Right forelimb (tissue), 1 donor: Measurements from ENCODE around the gene RPP21.

ENCODE experiments used
- DNase-seq: peaks from one replicate; pipeline ENCODE4 v3.0.0-alpha.2; 2018

RPP21 gene

DNA sequence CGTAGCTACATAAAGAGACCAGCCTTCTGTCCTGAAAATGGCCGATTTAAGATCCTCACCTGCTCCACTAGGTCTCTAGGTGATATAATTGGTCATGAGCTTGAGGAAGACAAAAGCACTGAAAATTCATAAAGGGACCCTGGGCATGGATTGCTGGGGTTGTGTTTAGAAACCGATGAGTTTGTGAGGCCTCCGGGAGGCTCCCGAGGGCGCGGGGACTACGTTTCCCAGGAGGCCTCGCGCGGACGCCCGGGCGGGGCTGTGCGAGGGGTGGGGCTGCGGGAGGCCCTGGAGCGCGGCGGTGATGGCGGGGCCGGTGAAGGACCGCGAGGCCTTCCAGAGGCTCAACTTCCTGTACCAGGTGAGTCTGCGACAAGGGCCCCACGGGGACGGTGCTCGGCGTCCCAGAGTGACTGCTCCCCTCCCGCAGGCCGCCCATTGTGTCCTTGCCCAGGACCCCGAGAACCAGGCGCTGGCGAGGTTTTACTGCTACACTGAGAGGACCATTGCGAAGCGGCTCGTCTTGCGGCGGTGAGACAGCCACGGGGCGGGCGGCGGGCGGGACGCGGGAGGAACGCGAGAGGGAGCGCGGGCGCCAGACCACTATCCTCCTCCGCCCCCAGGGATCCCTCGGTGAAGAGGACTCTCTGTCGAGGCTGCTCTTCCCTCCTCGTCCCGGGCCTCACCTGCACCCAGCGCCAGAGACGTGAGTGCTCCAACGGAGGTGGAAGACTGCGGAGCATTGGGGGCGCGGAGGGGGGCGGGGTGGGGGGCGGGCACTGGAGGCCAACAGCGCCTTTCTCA lies at the start of gene RPP21:
RPP21 (plus strand) TSS at position 289 of the 804 bp plus-strand sequence; CDS start at position 305, 16 bp downstream.
- peak; percentile 90 for DNase-seq

DNA sequence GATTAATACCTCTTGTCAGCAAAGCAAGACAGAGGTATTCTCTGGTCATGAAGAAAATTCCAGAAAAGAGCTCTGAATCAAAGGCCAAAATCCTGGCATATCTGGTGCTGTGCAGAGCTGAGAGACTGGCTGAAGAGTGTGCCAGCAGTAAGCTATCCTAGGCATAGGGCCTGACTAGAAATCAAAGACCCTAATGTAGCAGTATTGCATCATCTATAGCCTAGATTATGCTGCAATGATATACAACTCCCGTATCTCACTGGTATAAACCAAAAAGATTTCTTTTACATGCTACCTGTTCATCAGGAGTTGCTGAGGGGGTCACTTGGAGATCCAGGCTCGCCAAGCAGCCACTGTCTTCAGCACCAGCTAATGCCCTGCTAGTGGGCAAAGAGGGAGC lies 49.1 kb upstream of the RPP21 start:
- DNase-seq: no peak

DNA sequence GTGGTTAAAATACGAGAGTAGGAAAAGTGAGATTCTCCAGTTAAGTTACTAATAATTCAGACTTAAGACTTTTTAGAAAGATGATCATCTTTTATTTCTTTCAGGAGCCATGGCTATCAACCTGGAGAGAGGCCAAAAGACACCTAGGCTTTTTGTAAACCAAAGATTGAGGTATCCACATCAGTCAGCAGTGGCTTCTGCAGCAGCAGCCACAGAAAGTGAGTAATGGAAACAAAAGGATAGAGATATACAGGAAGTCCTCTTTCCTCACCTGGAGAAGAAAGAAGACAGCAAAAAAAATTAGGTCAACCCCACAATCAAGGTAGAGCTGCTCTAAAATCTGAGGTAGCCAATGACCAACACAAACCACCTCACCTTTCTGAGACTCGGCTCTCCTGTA lies 41.0 kb upstream of the RPP21 start:
- DNase-seq: no peak

DNA sequence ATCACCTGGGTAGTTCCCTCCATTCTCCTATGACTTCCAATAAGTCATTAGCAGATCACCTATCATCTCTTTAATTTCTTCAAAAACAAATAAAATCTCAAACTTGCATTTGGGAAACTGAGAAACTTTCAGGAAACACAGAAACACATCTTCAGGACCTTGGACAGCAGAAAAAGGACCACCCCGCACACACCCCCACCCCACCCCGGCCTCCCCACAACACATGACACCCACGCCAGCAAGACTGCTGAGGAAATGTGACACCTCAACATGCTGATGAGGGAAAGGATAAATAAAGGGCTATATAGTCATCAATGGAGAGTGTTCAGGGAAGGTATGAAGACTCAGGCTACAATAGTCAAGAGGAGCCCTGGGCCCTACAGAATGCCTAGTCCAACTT lies 33.9 kb upstream of the RPP21 start:
- DNase-seq: no peak

- DNase-seq: no peak
These were observed 33.3 kb upstream of the RPP21 start for GRCh38 chr6:30311671-30312070.

- DNase-seq: no peak
These were observed 32.7 kb upstream of the RPP21 start for GRCh38 chr6:30312266-30312665.

DNA sequence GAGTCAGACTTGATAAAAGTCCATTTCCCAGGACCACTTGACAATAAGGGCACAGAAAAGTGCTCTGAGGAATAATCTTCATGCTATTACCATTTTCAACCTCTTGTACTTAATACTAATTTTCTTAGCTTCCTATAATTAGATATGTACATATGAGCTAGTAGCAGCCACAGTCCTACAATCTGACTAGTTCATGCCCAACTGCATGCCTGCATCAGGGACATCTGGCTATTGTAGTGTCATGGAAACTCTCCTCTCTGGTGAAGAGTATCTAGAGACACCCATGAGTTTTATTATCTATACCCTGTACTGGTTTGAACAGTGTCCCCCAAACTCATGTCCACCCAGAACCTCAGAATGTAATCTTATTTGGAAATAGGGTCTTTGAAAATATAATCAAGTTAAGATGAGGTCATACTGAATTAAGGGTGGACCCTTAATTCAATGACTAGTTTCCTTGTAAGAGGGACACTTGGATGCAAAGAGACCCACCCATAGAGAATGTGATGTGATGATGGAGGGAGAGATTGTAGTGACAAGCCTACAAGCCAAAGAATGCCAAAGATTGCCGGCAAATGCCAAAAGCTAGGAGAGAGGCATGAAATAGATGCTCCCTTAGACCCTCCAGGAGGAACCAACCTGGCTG lies 32.2 kb upstream of the RPP21 start:
- DNase-seq: no peak

DNA sequence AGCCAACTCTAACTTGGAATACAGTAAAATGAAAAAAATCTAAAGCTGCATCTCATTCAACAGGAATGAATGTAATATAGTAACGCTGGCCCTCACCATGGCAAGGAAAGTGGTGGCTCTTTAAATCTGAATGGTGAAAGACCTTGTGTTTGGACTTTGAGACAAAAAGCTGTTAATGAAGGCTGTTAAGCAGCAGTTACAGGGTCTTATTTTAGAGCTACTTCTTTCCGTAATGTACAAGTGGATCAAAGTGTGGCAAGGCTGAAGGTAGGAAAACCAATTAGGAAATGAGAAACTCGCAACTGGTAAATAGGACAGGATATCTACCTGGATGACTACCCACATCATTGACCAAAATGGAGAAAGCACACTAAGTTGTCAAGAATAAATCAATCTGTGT lies 29.8 kb upstream of the RPP21 start:
- no peak for DNase-seq

- DNase-seq: no peak
These were observed 26.9 kb upstream of the RPP21 start for GRCh38 chr6:30317913-30318589.

GRCh38 chr6:30319146-30319835 lies 25.7 kb upstream of the RPP21 start:
- no peak for DNase-seq

- DNase-seq: no peak
These were observed 23.1 kb upstream of the RPP21 start for GRCh38 chr6:30321692-30322388.

- DNase-seq: no peak
These were observed 22.1 kb upstream of the RPP21 start for GRCh38 chr6:30322527-30323501.

GRCh38 chr6:30323806-30324205 lies 21.1 kb upstream of the RPP21 start:
- no peak for DNase-seq

DNA sequence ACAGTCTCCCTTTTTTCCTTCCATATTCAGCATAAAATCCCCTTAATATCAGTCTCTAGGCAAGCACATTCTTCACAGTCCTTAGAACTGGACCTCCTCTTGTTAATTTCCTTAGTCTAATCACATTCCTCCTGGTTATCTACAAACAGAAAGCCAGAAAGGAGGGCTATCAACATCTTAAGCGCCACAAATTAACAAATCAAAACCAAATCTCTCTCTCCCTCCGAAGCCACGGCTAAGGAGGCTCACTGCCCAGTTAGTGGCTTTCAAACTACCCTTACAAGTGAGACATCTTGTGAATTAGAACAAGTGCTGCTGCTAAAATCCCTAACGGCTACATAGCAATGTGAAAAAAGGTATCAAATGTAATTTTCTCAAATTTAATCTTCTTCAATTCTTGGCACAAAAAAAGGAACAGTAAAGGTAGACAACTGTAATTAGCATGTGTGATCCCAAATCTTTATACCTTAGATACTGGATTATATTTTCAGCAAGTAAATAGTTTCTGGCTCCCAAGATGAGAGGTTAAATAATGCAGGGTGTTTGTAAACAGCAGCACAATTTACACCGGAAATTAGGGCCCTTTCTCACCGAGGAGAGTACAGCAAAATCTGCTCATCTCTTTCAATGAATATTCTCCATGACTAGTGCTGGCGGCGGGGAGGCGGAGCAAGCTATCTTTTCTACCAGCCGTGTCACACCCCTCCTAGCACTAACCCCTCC lies 19.6 kb upstream of the RPP21 start:
- no peak for DNase-seq

DNA sequence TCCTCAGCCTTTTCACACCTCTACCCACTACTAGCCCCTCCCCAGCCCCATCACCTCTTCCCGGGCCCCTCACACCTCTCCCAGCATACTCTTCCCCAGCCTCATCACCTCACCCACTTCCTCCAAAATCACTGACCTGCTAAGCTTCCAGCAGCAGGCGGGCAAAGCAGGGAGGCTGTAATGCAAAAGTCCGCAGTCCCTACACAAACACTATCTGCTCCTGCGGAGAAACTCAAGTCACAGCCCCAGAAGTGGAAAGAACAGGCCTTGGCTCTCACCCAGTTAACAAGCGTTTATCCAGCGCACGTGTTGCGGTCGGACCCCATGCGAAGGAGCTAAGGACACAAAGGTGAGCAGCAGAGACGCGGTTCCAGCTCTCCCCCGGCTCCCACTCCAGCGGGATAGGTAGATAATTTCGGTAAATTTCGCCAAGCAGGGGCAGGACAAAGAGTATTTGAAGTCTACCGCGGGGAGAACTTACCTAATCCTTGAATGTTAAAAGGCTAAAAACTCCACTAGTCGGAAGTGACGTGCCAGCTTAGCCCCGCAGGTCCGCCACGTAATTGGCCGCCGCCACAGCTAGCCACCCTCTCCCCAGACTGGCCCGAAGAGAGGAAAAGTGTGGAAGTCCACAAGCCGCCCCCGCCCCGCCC lies 19.0 kb upstream of the RPP21 start:
- no peak for DNase-seq

- peak; percentile 92 for DNase-seq
These were observed 18.3 kb upstream of the RPP21 start, which contains the start of gene TRIM39 for GRCh38 chr6:30326526-30327231. TRIM39 (plus strand) TSS chr6:30326927; CDS start chr6:30329318, 2,391 bp downstream.

DNA sequence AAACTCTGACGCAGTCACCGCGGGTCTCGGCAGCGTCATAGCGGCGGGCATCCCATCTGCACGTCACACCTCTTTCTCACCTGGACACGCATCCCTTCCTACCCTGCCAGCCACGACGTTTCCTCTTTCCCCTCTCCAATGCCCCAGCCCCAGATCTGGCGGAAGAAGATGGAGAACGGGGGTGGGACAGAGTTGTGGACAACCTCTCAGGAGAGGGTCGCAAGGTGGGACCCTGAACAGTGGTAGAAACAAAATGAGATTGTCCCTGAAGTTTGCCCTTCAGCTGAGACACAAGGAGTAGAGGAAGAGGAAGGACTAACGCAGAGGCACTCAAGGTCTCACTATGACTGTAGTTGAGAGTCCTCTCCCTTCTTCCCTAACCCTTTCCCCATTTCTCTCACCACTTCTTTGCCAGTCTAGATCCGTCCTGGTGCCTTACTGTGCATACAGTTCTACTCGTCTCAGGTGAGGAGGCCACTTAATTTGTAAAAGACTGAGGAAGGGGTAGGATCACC lies 17.7 kb upstream of the RPP21 start:
- DNase-seq: no peak

GRCh38 chr6:30328397-30328796 lies 16.6 kb upstream of the RPP21 start:
- DNase-seq: no peak

DNA sequence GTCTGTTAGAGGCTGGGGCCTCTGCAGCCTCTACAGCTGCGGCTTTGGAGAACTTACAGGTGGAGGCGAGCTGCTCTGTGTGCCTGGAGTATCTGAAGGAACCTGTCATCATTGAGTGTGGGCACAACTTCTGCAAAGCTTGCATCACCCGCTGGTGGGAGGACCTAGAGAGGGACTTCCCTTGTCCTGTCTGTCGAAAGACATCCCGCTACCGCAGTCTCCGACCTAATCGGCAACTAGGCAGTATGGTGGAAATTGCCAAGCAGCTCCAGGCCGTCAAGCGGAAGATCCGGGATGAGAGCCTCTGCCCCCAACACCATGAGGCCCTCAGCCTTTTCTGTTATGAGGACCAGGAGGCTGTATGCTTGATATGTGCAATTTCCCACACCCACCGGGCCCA lies 15.6 kb upstream of the RPP21 start:
- no peak for DNase-seq
